GM19193 (cell line): ENCODE data around the gene CRYGD.

ENCODE experiments used
- POLR2A ChIP-seq: IDR thresholded peaks from 4 replicates; pipeline ENCODE4 v1.6.1; 2011; ENCODE audit not compliant: insufficient read depth, insufficient read length; ENCODE audit errors: extremely low read depth

CRYGD gene

DNA sequence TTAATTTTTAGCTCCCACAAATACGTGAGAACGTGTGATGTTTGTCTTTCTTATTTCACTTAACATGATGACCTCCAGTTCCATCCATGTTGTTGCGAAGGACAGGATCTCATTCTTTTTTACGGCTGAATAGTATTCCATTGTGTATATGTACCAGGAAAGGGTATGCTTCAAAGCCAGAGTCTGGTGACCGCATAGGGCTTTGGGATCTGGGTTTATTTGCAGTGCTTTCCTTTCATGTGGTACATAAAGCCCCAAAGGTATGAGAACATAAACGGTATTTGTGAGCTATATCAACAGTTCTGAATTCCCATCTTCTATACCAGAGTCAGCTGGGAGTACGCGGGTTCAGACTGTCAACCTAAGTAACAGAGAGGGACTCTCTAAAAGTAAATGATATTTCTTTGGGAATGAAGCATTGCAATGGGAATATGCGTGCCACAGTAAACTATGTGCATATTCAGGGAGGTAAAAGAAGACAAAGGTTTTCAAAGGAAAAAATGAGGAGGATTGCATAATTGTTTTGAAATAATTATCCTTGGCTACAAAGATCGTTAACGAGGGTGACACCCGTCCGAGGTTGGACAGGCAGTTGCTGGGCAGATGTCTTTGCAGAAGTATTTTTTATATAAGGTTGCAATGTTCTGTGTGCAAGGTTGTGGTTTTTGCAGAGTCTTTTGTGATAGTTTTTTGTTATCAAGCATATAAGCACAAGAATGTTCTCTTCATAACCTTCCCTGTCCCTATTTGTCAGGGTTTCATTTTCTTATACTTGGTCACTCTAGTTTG, 24.4 kb downstream of the CRYGD start:
- no peak for TF ChIP-seq POLR2A

DNA sequence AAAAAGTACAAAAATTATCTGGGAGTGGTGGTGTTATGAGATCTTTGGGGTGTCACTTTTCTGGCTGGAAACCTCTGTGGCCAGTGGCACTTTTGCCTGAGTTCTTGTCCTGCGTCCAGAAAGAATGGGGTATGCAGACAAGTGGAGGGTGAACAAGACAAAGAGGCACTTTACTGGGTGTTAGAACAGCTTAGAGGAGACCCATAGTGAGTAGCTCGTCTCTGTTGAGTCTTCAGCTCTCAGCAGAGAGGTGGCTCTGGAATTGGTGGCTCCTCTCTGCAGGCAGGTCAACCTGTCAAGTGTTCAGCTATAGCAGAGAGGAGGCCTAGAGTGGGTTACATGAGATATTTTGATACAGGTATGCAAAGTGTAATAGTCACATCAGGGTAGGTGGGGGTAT, 26.1 kb downstream of the CRYGD start:
- TF ChIP-seq POLR2A, result no peak

DNA sequence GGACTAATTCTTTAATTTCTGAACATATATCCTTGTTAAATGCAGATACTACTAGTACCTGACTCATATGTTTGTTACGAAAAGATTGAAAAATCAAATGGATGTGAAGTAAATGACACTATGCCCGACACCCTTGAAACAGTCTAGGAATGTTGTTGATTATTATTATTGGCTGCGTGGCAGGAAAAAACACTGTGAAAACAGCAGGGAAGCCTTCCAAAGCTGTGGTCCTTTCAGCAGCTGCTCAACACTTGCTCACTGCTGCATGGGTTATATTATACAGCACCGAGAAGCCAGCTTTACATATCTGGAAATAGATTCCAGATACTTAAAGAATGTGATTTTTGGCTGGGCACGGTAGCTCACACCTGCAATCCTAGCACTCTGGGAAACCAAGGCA, 26.5 kb downstream of the CRYGD start:
- no peak for TF ChIP-seq POLR2A

DNA sequence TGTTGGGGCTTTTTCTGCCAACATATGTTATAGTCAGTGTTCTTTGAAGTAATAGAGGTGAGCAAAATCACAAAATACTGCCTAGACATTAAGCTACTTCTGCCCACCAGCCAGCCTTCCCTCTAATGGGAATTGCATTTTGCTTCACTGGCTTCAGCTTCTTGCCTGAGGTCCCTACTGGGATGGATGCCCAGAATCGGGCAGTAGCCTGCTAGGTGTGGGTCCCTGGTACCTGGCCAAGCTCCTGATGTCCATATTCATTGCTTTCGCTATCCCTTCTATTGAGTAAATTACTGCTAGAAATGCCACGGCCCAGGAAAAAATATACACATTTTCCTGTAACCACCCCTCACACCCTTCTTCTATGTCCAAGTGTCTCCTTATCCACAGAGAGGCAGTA, 27.0 kb downstream of the CRYGD start:
- no peak for TF ChIP-seq POLR2A

DNA sequence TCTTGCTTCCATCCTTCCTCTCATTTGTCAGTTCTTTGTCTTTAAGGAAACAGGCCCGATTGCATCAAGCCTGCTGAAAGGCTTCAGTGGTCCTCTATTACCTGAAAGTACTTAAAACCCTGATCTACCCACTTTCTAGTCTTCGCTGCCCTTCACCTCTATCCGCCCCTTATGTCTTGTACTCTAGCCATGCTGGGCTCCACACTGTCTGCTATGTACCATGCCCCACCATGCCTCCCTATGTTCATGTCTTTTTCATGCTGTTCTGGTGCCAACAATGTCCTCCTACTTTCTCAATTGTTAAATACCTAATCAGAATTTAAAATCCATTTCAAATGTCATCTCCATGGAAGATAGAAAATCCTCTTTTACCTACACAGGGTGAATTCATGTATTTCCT, 28.2 kb downstream of the CRYGD start:
- TF ChIP-seq POLR2A, result no peak

DNA sequence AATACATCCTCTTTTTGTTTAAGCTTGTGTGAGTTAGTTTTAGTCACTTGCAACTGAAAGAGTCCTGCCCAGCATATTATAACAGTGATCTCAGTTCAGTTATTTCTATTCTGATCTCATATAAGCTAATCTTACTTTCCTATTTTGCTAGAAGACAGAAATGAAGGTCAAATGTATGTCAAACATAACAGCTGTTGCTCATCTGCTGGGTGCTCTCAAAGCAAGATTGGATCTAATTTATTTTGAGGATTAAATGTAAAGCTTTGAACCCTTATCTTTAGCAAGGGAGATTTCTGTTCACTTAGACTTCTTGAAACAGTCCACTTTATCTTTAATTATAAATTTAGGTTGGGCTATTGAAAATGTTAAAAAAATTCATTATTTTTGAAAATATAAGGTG, 31.2 kb downstream of the CRYGD start:
- TF ChIP-seq POLR2A, result no peak

DNA sequence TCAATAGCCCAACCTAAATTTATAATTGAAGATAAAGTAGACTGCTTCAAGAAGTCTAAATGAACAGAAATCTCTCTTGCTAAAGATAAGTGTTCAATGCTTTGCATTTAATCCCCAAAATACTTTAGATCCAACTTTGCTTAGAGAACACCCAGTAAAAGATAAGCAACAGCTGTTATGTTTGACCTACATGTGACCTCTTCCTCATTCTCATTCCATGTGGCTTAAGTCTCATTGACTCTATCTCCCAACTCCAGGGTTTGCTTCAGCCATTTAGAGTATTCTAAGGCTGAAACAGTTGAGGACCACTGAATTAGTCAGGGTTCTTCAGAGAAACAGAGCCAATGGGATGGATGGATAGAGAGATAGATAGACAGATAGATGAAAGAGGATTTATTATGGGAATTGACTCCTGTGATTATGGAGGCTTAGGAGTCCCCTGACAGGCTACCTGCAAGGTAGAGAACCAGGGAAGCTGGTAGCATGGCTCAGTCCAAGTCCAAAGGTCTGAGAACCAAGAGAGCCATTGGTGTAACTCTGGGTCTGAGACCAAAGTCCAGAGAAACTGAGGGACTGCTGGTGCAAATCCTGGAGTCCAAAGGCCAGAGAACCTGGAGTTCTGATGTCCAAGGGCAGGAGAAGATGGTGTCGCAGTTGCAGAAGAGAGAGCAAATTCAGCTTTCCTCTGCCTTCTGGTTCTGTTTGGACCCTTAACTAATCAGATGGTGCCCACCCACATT, 32.1 kb downstream of the CRYGD start:
- no peak for TF ChIP-seq POLR2A

DNA sequence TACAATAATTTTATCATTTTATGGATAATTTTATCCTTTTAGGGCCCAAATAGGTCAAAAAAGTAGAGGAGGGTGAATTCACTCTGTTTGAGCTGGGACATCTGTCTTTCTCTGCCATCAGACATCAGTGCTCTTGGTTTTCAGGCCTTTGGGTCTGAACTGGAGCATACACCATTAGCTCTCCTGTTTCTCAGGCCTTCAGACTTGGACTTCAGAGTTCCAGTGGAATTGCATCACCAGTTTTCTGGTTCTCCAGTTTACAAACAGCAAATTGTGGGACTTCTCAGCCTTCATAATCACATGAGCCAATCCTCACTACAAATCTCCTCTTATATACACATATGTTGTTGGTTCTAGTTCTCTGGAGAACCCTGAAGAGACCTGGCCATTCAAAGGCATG, 33.9 kb downstream of the CRYGD start:
- TF ChIP-seq POLR2A, result no peak

DNA sequence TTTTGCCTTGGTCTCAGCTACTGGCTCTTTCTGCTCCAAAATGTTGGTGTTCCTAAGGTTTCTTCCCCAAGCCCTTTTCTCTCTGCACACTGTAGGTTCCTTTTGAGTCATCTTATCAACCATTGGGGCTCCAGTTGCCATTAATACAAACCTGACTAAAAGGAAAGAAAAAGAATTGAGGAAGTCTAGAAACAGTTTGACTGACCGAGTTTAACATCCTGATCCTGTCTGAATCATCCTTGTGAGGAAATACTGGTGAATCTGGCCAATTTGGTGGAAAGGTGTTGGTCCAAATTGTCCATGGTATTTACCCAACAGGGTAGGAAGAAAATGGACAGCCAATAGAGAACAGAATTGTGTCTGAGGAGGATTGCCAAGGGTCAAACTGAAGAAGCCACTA, 38.3 kb downstream of the CRYGD start:
- TF ChIP-seq POLR2A, result no peak

DNA sequence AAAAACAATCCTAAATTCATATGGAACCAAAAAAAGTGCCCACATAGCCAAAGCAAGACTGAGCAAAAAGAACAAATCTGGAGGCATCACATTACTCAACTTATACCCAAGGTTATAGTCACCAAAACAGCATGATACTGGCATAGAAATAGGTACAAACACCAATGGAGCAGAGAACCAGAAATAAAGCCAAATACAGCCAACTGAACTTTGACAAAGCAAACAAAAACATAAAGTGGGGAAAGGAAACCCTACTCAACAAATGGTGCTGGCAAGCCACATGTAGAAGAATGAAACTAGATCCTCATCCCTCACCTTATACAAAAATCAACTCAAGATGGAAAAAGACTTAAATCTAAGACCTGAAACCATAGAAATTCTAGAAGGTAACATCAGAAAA, 40.5 kb downstream of the CRYGD start:
- no peak for TF ChIP-seq POLR2A

DNA sequence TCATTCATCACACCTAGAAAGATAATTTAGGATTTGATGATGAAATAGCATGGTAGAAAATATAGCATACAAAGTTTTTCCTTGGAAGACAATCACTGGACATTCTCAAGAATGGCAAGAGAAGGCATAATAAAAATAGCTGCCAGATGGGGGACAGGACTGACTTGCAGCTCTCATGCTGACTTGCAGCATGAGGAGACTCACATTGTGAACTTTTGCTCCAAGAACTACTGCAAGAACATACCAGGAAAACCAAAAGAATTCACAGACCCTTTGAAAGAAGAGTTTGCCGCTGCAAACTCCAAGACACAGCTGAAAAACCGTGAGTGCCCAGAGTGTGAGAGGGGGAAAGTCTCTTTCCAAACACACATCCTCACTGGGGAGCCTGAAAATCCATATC, 47.0 kb downstream of the CRYGD start:
- TF ChIP-seq POLR2A, result no peak

DNA sequence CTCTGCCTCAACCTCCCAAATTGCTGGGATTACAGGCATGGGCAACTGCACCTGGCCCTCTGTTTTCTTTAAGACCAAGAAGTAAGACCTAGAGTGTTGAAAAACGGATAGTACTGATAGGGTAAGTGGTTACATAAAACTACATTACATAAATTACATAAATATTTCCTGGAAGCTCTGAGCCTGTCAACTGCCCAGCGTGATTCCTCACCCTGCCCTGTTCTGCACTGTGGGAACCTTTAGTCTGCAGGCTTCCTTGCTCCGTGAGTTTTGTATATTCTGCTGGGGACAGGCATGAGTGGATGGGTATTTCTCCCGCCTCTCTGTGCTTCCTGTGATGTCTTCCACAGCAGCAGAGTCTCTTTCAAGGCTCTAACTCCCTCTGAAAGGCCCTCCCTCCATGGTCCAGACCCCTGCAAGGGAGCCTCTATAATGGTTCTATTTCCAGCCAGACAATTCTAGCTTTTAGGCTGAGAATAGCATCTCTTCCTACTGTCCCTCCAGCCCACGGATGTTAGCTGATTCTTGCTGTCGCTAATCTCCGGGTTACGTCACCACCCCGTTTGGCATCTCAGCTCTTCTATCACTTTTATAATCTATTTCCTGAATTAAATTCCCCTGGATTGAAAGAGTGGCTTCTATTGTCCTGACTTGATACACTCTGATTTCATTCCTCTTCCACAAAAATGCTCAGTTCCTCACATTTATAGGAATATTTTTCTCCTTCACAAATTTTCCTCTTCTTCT, 49.5 kb downstream of the CRYGD start:
- TF ChIP-seq POLR2A, result no peak

DNA sequence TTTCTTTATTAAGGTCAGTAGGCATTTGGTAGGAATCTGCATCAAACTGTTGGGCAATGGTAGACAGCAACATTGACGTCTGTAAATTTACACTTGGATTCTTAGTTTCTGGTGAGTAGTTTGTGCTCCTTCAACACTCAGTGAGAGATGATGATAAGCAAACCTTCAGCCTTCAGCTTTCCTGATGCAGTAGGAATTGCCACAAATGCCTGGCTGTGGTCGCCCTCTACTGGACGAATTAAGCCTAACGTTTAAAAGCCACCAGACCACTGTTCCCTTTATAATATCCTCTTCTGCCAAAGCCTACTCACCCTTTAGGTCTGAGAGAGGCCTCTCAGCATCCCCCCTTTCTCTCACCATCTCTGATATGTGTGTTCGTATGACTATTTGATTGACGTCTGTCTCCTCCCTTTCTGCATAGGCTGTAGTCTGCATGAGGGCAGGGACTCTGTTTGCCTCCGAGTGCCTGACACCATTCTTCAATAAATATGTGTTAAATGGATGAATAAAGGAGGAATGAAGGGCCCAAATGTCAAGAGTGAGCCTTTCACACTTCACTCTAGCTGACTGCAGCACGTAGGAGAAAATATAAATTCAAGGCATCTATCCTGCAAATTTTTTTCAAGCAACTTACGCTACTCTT, 52.0 kb downstream of the CRYGD start:
- TF ChIP-seq POLR2A, result no peak
